HL-60 (cell line): Measurements from ENCODE around the gene SETMAR.
"Not testable (repeated sequence)": the region's sequence is repeated elsewhere in the genome, so short reads cannot be mapped to it uniquely, and the experiment has no call there.

Experiments
- DNase-seq, 2 experiments: peaks; one replicate each; pipeline ENCODE4 v3.0.0-alpha.2; 2010 to 2020; ENCODE audit warnings: low read depth in 1 of 2, low spot score in 1 of 2
- H3K27ac ChIP-seq: fragments of 250-450 bp; sonication (Bioruptor Pico); replicated peaks from 2 replicates; pipeline ENCODE4 v1.5.1; 2020; ENCODE audit warnings: mild to moderate bottlenecking, moderate library complexity
- H3K27me3 ChIP-seq: fragments of 250-450 bp; sonication (Bioruptor Pico); 2 replicates; pipeline ENCODE4 v1.5.1; 2021; ENCODE audit warnings: mild to moderate bottlenecking, moderate library complexity; ENCODE audit not compliant: insufficient read depth, poor library complexity, severe bottlenecking
- H3K4me3 ChIP-seq: replicated peaks from 2 replicates; pipeline ENCODE4 v1.5.1; 2011; ENCODE audit warnings: mild to moderate bottlenecking, control low read depth, low read length; ENCODE audit not compliant: insufficient read depth
- CTCF ChIP-seq: IDR thresholded peaks from one replicate; pipeline ENCODE4 v1.5.1; 2011; ENCODE audit warnings: low read length, control low read depth, inconsistent platforms; ENCODE audit not compliant: insufficient read depth
- GABPA ChIP-seq: IDR thresholded peaks from 2 replicates; pipeline ENCODE4 v1.6.1; 2012; ENCODE audit warnings: low read depth
- POLR2AphosphoS5 ChIP-seq: IDR thresholded peaks from 2 replicates; pipeline ENCODE4 v1.6.1; 2012; ENCODE audit warnings: low read depth
- REST ChIP-seq: IDR thresholded peaks from 2 replicates; pipeline ENCODE4 v1.6.1; 2012; ENCODE audit warnings: low read depth; ENCODE audit not compliant: insufficient replicate concordance
- SPI1 ChIP-seq: IDR thresholded peaks from 2 replicates; pipeline ENCODE4 v1.6.1; 2012; ENCODE audit warnings: low read depth, mild to moderate bottlenecking, borderline replicate concordance

Gene SETMAR

DNA sequence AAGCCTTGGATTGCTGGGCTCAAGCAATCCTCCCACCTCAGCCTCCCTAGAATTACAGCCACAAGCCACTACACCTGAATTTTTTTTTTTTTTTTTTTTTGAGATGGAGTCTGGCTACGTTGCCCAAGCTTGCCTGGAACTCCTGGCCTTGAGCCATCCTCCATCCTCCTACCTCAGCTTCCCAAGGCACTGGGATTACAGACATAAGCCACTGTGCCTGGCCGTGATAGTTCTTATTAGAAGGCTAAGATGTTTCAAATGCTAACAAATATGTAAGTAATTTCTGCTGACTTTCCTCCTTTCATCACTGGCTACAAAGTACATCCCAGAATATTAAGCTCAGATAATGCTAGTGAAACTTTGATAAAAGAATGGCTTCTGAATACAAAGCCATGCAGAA lies 5.7 kb upstream of the SETMAR start:
- DNase-seq = no peak
- H3K27ac ChIP-seq = no peak overlapping the region
- no peak overlapping the region for H3K4me3 ChIP-seq
- TF ChIP-seq CTCF = no peak
- no peak for TF ChIP-seq REST
- TF ChIP-seq SPI1 = no peak
- TF ChIP-seq POLR2AphosphoS5 = no peak
- TF ChIP-seq GABPA = no peak
- no peaks in the 10 kb centered on the region for H3K27me3 ChIP-seq

DNA sequence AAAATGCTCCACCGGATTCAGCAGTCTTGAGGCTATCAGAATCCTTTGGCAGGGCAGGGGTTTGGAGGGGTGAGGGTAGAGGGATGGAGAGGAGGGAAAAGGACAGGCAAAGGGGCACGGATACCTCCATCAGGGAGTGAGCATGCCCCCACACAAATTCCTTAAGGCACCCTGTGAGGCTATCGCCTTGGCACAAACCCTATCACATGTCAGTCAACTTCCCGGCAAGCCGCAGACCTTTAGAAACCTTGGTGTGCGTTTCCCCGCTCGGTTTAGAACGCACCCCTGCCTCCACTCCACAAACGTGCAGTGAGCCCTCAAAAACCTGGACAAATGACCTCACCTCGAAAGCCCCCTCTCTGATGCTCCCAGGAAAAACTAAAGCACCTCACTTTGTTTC lies 422 bp upstream of the SETMAR start:
- TF ChIP-seq REST (no peak), SPI1 (no peak), GABPA (no peak), CTCF (no peak), POLR2AphosphoS5 (no peak)
- Histone ChIP-seq H3K27ac (peak overlapping the region; percentile 87), H3K4me3 (peak overlapping the region; percentile 76), H3K27me3 (no peaks in the 10 kb centered on the region)
- no peak for DNase-seq

DNA sequence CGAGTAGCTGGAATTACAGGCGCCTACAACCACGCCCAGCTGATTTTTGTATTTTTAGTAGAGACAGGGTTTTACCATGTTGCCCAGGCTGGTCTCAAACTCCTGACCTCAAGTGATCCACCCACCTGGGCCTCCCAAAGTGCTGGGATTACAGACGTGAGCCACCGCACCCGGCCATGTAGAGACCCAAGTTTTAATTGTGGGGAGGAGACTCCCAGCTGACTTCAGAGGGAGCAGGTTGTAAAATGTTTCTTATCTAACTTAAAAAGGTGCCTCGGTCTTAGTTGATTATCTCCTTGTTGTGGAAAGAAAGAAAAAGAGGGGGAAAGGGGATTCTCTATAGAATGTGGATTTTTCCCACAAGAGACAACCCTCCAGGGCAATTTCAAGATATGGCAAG lies 2.0 kb downstream of the SETMAR start:
- DNase-seq, H3K4me3 ChIP-seq, H3K27ac ChIP-seq, H3K27me3 ChIP-seq: not testable (repeated sequence)

DNA sequence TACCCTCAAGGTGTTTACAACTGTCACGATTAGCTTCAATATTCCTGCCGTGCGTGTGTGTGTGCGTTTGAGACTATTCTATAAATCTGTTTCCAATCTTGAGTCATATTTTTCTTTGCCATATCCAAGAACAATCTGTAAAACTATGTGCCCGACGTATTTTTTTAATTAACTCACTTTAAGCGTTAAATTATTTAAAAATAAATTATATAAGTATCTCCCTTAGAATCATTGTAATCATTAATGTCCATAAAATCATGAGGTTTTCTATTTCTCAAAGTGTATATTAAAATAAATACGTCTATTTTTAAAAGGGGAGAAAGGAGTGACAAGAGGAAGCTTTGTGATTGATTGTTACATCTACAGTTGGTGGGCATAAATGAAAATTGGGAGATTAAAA lies 2.9 kb downstream of the SETMAR start:
- no peak overlapping the region for H3K27ac ChIP-seq
- no peak overlapping the region for H3K4me3 ChIP-seq
- H3K27me3 ChIP-seq = no peaks in the 10 kb centered on the region
- no peak for DNase-seq
- TF ChIP-seq POLR2AphosphoS5 (no peak), CTCF (no peak), SPI1 (no peak), GABPA (no peak), REST (no peak)
